IgD-negative memory B cell (primary cell): ENCODE measurements around the gene UBE2O. TPM values are rescaled to one million over a fixed set of nuclear protein-coding genes. Genes with fewer than 3 reads are reported as not detected.
"Not testable (repeated sequence)": the region's sequence is repeated elsewhere in the genome, so short reads cannot be mapped to it uniquely, and the experiment has no call there.

Experiments used
- H3K27ac Mint-ChIP-seq, 3 donors: one replicate each; pipeline ENCODE4 v1.8.0; 2020 to 2022; ENCODE audit warnings: mild to moderate bottlenecking in 3 of 3, mixed read lengths in 3 of 3, moderate library complexity in 1 of 3
- H3K27me3 Mint-ChIP-seq: one replicate; pipeline ENCODE4 v1.8.0; 2021; ENCODE audit warnings: mixed read lengths
- H3K36me3 Mint-ChIP-seq: one replicate; pipeline ENCODE4 v1.8.0; 2020; ENCODE audit warnings: mild to moderate bottlenecking, mixed read lengths
- H3K4me1 Mint-ChIP-seq, 3 donors: one replicate each; pipeline ENCODE4 v1.8.0; 2020 to 2022; ENCODE audit warnings: mixed read lengths in 3 of 3, mild to moderate bottlenecking in 1 of 3
- H3K4me3 Mint-ChIP-seq, 4 donors: one replicate each; pipeline ENCODE4 v1.8.0; 2020 to 2022; ENCODE audit warnings: mild to moderate bottlenecking in 4 of 4, mixed read lengths in 4 of 4, moderate library complexity in 3 of 4
- H3K9me3 Mint-ChIP-seq, 3 donors: one replicate each; pipeline ENCODE4 v1.8.0; 2020 to 2021; ENCODE audit warnings: mixed read lengths in 3 of 3, mild to moderate bottlenecking in 1 of 3
- polyA plus RNA-seq: library from polyadenylated mRNA; unstranded; fragments of 300-500 nt; fragmentation: Illumina TruSeq; gene quantifications from one replicate; pipeline ENCODE4 v1.2.3, GENCODE V29; 2021

Gene UBE2O
- polyA plus RNA-seq, 1 donor from 2014 or later: 13.8 TPM

- Mint-ChIP-seq H3K27ac (no peak overlapping the region), H3K9me3 (no peaks in the 10 kb centered on the region), H3K4me1 (peaks cover 0 to 14% (median 3%) of the 10 kb centered on the region in 3 donors), H3K36me3 (peaks cover 3% of the 10 kb centered on the region), H3K4me3 (no peak overlapping the region), H3K27me3 (no peaks in the 10 kb centered on the region)
These were observed 84.4 kb downstream of the UBE2O start for GRCh38 chr17:76368545-76368944.

- no peaks in the 10 kb centered on the region for H3K27me3 Mint-ChIP-seq
- no peaks in the 10 kb centered on the region for H3K9me3 Mint-ChIP-seq
- peaks cover 0 to 18% (median 3%) of the 10 kb centered on the region in 3 donors for H3K4me1 Mint-ChIP-seq
- H3K36me3 Mint-ChIP-seq: peaks cover 3% of the 10 kb centered on the region
- H3K4me3 Mint-ChIP-seq: no peak overlapping the region
- H3K27ac Mint-ChIP-seq: no peak overlapping the region
These were observed 85.3 kb downstream of the UBE2O start for GRCh38 chr17:76367642-76368041.

GRCh38 chr17:76366247-76366646 lies 86.7 kb downstream of the UBE2O start:
- no peak overlapping the region for H3K4me3 Mint-ChIP-seq
- no peaks in the 10 kb centered on the region for H3K27me3 Mint-ChIP-seq

GRCh38 chr17:76365256-76365903 lies 87.6 kb downstream of the UBE2O start:
- H3K27ac Mint-ChIP-seq: peak overlapping the region in 1 of 3 donors; percentile 57
- no peaks in the 10 kb centered on the region for H3K27me3 Mint-ChIP-seq
- no peaks in the 10 kb centered on the region for H3K9me3 Mint-ChIP-seq
- H3K4me1 Mint-ChIP-seq: peaks cover 0 to 16% (median 2%) of the 10 kb centered on the region in 3 donors
- H3K4me3 Mint-ChIP-seq: no peak overlapping the region
- H3K36me3 Mint-ChIP-seq: peaks cover 3% of the 10 kb centered on the region

More at GRCh38 chr17:76366247-76366646, 86.7 kb downstream of the UBE2O start:
- H3K27ac Mint-ChIP-seq: no peak overlapping the region
- no peaks in the 10 kb centered on the region for H3K9me3 Mint-ChIP-seq
- H3K36me3 Mint-ChIP-seq: peaks cover 3% of the 10 kb centered on the region
- peaks cover 0 to 15% (median 2%) of the 10 kb centered on the region in 3 donors for H3K4me1 Mint-ChIP-seq

- peaks cover 0 to 15% (median 2%) of the 10 kb centered on the region in 3 donors for H3K4me1 Mint-ChIP-seq
- H3K9me3 Mint-ChIP-seq: no peaks in the 10 kb centered on the region
- no peaks in the 10 kb centered on the region for H3K27me3 Mint-ChIP-seq
- peaks cover 3% of the 10 kb centered on the region for H3K36me3 Mint-ChIP-seq
- H3K27ac Mint-ChIP-seq: no peak overlapping the region
- H3K4me3 Mint-ChIP-seq: peak overlapping the region in 1 of 4 donors; percentile 58
These were observed 89.7 kb downstream of the UBE2O start for GRCh38 chr17:76363107-76363842.

- Mint-ChIP-seq H3K9me3 (no peaks in the 10 kb centered on the region), H3K36me3 (no peaks in the 10 kb centered on the region), H3K27ac (no peak overlapping the region), H3K4me1 (peaks cover 8 to 15% (median 8%) of the 10 kb centered on the region in 3 donors), H3K27me3 (no peaks in the 10 kb centered on the region), H3K4me3 (no peak overlapping the region)
These were observed 92.5 kb downstream of the UBE2O start for GRCh38 chr17:76360461-76360860.

GRCh38 chr17:76359776-76360175 lies 93.2 kb downstream of the UBE2O start:
- Mint-ChIP-seq H3K4me1 (peaks cover 8 to 16% (median 8%) of the 10 kb centered on the region in 3 donors), H3K4me3 (peak overlapping the region in 1 of 4 donors; percentile 2)
- H3K9me3 Mint-ChIP-seq, H3K27me3 Mint-ChIP-seq, H3K36me3 Mint-ChIP-seq, H3K27ac Mint-ChIP-seq: not testable (repeated sequence)

- Mint-ChIP-seq H3K27me3 (no peaks in the 10 kb centered on the region), H3K36me3 (no peaks in the 10 kb centered on the region), H3K27ac (no peak overlapping the region), H3K4me3 (no peak overlapping the region), H3K9me3 (no peaks in the 10 kb centered on the region), H3K4me1 (peaks cover 8 to 17% (median 10%) of the 10 kb centered on the region in 3 donors)
These were observed 93.6 kb downstream of the UBE2O start for GRCh38 chr17:76359375-76359774.

- H3K27ac Mint-ChIP-seq: no peak overlapping the region
- peaks cover 15 to 16% (median 16%) of the 10 kb centered on the region in 3 donors for H3K4me1 Mint-ChIP-seq
- H3K36me3 Mint-ChIP-seq: no peaks in the 10 kb centered on the region
- H3K27me3 Mint-ChIP-seq: no peaks in the 10 kb centered on the region
- peak overlapping the region in 3 of 4 donors; percentile 67 to 83 (median 81) for H3K4me3 Mint-ChIP-seq
- no peaks in the 10 kb centered on the region for H3K9me3 Mint-ChIP-seq
These were observed 95.3 kb downstream of the UBE2O start for GRCh38 chr17:76357597-76358158.

GRCh38 chr17:76356803-76357456 lies 96.0 kb downstream of the UBE2O start:
- H3K9me3 Mint-ChIP-seq: no peaks in the 10 kb centered on the region
- peak overlapping the region; percentile 4 to 83 (median 36) for H3K4me3 Mint-ChIP-seq
- H3K4me1 Mint-ChIP-seq: peaks cover 15 to 19% (median 16%) of the 10 kb centered on the region in 3 donors
- H3K27me3 Mint-ChIP-seq: no peaks in the 10 kb centered on the region
- H3K27ac Mint-ChIP-seq: no peak overlapping the region
- H3K36me3 Mint-ChIP-seq: no peaks in the 10 kb centered on the region

GRCh38 chr17:76354747-76355310 lies 98.1 kb downstream of the UBE2O start:
- Mint-ChIP-seq H3K9me3 (no peaks in the 10 kb centered on the region), H3K4me3 (peak overlapping the region; percentile 12 to 96 (median 80)), H3K27ac (peak overlapping the region in 2 of 3 donors; percentile 80 to 90), H3K27me3 (no peaks in the 10 kb centered on the region), H3K36me3 (no peaks in the 10 kb centered on the region), H3K4me1 (peaks cover 15 to 23% (median 19%) of the 10 kb centered on the region in 3 donors)

- no peaks in the 10 kb centered on the region for H3K27me3 Mint-ChIP-seq
- peak overlapping the region; percentile 90 to 99 (median 95) for H3K27ac Mint-ChIP-seq
- H3K9me3 Mint-ChIP-seq: no peaks in the 10 kb centered on the region
- H3K36me3 Mint-ChIP-seq: no peaks in the 10 kb centered on the region
- peak overlapping the region; percentile 96 to 98 (median 96) for H3K4me3 Mint-ChIP-seq
- peaks cover 15 to 23% (median 19%) of the 10 kb centered on the region in 3 donors for H3K4me1 Mint-ChIP-seq
These were observed 98.6 kb downstream of the UBE2O start for GRCh38 chr17:76354317-76354729.

GRCh38 chr17:76353599-76354316 lies 99.2 kb downstream of the UBE2O start, which contains the start of gene PRPSAP1:
TSS of gene PRPSAP1 (minus strand) at chr17:76353916. CDS start at chr17:76353703, 213 bp downstream.
- Mint-ChIP-seq H3K36me3 (no peaks in the 10 kb centered on the region), H3K4me3 (peak within 1 kb of the TSS; percentile 96 to 98 (median 97)), H3K27ac (peak within 1 kb of the TSS; percentile 90 to 99 (median 95)), H3K27me3 (no peaks in the 10 kb centered on the region), H3K9me3 (no peaks in the 10 kb centered on the region), H3K4me1 (peaks cover 15 to 23% (median 19%) of the 10 kb centered on the region in 3 donors)
